ENCODE measurements around the gene OR51F2. TPM values are rescaled to one million over a fixed set of nuclear protein-coding genes. Genes with fewer than 3 reads are reported as not detected.

The OR51F2 gene
- total and polyA plus RNA-seq, 2 of the 13 experiments (the other 11 are each of a cell fraction or from before 2014, with no cell fraction given): not detected

DNA sequence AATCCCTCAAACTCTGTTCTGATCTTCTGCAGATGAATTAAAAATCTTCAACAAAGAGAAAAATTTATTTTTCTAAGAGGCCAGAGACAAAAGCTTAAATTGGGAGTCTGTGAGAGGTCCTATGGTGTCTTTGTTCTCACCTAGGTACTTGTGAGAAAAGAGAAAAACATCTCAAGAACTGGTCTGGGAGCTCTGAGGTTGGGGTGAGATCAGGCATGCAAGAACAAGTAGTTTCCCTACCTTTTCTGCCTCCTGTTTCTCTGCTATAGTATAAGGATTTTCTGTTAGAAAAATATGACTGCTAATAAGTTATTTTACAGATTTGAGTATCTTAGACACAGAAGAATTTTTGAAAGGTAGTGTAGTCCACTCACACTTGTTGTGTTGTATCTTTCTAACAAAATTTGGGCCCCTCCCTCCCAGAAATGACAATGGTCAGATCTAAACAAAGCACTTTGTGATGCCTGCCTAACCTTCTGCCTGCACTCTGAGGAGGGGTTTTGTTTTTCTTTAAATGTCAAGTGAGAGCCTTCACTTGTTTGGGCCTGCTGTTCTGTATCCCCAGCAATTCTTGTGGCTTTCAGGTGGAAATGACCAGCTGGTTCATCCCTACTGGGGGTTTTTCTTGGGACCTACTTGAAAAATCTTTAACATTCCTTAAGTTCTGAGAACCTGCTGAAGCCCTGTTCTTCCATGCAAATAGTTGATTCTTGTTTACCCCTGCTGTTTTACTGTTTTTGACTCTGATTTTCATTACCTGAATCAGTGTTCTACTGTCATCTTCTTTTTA is 41.5 kb downstream of the OR51F2 start (continued):
- TF ChIP-seq, protein P1, sequence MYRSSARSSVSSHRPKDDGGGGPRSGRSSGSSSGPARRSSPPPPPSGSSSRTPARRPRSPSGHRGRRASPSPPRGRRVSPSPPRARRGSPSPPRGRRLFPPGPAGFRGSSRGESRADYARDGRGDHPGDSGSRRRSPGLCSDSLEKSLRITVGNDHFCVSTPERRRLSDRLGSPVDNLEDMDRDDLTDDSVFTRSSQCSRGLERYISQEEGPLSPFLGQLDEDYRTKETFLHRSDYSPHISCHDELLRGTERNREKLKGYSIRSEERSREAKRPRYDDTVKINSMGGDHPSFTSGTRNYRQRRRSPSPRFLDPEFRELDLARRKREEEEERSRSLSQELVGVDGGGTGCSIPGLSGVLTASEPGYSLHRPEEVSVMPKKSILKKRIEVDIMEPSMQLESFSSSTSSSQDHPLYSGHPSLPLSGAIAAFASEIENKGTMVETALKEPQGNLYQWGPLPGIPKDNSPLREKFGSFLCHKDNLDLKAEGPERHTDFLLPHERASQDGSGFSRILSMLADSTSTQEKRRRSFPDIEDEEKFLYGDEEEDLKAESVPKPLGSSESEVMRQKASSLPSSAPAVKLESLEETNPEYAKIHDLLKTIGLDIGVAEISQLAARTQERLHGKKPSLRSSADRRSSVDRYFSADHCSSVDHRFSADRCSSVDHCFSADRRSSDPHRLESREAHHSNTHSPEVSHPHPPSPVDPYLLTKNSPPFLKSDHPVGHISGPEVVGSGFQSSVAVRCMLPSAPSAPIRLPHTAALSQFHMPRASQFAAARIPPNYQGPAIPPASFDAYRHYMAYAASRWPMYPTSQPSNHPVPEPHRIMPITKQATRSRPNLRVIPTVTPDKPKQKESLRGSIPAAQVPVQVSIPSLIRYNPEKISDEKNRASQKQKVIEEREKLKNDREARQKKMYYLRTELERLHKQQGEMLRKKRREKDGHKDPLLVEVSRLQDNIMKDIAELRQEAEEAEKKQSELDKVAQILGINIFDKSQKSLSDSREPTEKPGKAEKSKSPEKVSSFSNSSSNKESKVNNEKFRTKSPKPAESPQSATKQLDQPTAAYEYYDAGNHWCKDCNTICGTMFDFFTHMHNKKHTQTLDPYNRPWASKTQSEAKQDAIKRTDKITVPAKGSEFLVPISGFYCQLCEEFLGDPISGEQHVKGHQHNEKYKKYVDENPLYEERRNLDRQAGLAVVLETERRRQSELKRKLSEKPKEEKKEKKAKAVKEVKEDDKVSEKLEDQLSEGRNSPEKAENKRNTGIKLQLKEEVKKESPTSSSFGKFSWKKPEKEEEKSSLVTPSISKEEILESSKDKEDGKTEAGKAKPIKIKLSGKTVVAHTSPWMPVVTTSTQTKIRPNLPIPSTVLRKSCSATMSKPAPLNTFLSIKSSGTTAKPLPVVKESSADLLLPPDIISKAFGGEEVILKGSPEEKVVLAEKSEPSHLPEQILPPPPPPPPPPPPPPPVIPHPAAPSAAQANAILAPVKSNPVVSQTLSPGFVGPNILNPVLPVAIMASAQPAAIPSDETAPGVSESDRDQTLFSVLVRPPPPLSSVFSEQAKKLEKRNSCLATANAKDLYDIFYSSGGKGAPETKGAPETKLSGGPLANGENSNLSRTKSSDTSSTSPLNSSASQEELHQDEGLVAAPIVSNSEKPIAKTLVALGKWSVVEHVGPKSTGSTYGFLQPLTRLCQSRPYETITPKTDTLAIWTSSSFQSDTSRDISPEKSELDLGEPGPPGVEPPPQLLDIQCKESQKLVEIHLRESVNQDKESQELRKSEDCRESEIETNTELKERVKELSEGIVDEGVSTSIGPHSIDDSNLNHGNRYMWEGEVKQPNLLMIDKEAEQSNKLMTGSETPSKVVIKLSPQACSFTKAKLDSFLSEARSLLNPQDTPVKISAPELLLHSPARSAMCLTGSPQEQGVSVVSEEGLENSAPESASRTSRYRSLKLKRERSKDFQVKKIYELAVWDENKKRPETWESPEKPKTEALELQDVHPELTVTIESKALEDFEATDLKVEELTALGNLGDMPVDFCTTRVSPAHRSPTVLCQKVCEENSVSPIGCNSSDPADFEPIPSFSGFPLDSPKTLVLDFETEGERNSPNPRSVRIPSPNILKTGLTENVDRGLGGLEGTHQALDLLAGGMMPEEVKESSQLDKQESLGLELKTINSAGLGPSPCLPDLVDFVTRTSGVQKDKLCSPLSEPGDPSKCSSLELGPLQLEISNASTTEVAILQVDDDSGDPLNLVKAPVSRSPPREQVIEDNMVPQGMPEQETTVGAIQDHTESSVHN (CRISPR knock-in tag; IDR thresholded peaks at IDR 0.05): no peak

DNA sequence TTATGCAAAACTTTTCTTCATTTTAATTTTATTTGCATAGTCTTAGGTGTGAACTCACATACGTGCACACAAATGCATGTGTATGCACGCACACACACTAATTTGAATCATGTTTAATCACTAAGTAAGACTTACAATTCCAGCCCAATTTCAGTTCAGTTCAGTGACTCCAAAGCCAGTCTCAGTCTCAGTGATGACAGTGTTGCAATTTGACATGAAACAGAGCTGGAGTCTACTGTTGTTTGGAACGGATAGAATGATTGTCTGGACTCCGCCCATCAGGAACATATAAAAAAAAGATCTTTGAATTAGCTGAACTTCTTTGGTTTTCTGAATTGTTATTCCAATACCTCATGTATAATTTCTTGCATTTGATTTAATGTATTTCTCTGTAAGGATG is 42.8 kb downstream of the OR51F2 start:
- no peak overlapping the region for H3K4me3 ChIP-seq (replicated peaks in 1 of 3; ENCODE audit: insufficient read depth in 1 of 3, low read depth in 2 of 3, low read length in 3 of 3)
- no peaks in the 10 kb centered on the region for H3K4me1 ChIP-seq (ENCODE audit: insufficient read depth, low read length)
- no peak for FAIRE-seq
- 19% methylated on average over 4 of the region's 4 CpGs for WGBS (ENCODE audit: low lambda C conversion rate)
- H2AFZ ChIP-seq (ENCODE audit: low read length): no peak overlapping the region
- H3K4me2 ChIP-seq (ENCODE audit: low read depth, low read length): no peak overlapping the region
- H3K36me3 ChIP-seq (replicated peaks in 1 of 2; ENCODE audit: control insufficient read depth in 1 of 2, insufficient read depth in 2 of 2, low read length in 2 of 2): no peaks in the 10 kb centered on the region
- H3K27ac ChIP-seq (ENCODE audit: extremely low read length, insufficient read depth, low read length): no peak overlapping the region
- no peaks in the 10 kb centered on the region for H3K9me3 ChIP-seq (ENCODE audit: low read length)
- no peaks in the 10 kb centered on the region for H3K79me2 ChIP-seq (ENCODE audit: insufficient read depth, low read length)
- no peaks in the 10 kb centered on the region for H4K20me1 ChIP-seq (ENCODE audit: insufficient read depth, low read length)
- no peak for DNase-seq (ENCODE audit: low spot score)
- intact Hi-C loops (cut with micrococcal nuclease; ENCODE audit: unreplicated experiment): loop anchor here (1.0 kb wide), 1 partner anchor 21 kb away; no protein-coding TSS in a partner anchor
- no TSS peak for BruUV-seq (replicated peaks)
- no peaks in the 10 kb centered on the region for H3K27me3 ChIP-seq (ENCODE audit: control insufficient read depth in 1 of 2, insufficient read depth in 2 of 2, low read length in 2 of 2)
- TF ChIP-seq ZNF33A (CRISPR knock-in tag; IDR thresholded peaks at IDR 0.05; ENCODE audit: borderline replicate concordance): no peak
- no peak for TF ChIP-seq ZNF350 (CRISPR knock-in tag; IDR thresholded peaks at IDR 0.05; ENCODE audit: borderline replicate concordance, low read depth)
- no peak for TF ChIP-seq ZNF766 (CRISPR knock-in tag; IDR thresholded peaks at IDR 0.05; ENCODE audit: borderline replicate concordance)
- TF ChIP-seq YY1 (IDR thresholded peaks at IDR 0.05; ENCODE audit: insufficient read depth, insufficient replicate concordance, low read depth, low read length): no peak
- no peak for TF ChIP-seq DR1 (CRISPR knock-in tag; IDR thresholded peaks at IDR 0.05)
- no peak for TF ChIP-seq EZH2 (conservative IDR thresholded peaks at IDR 0.05; ENCODE audit: low read depth, low read length)
- no peak for TF ChIP-seq SMAD1 (CRISPR knock-in tag; IDR thresholded peaks at IDR 0.05; ENCODE audit: borderline replicate concordance, low read depth)
- H3K9ac ChIP-seq (ENCODE audit: insufficient read depth, low read depth, low read length): no peak overlapping the region
- in situ Hi-C loops (cut with HindIII; ENCODE audit: extremely low pct_ligation_motif_present, low pct_unique_long_range_greater_than_20kb): no loop called here
- CTCF ChIA-PET (ENCODE audit: low intra/inter-chr PET ratio, low total read pairs): no interaction called here
- POLR2A ChIA-PET: no interaction called here
- no peak for ATAC-seq

Data from HepG2 (cell line).